GM12891 (cell line): ENCODE measurements around the gene ADCY10.

Experiments used
- PAX5 ChIP-seq: IDR thresholded peaks from 2 replicates; pipeline ENCODE4 v1.6.1; 2011; ENCODE audit warnings: low read length, moderate library complexity, mild to moderate bottlenecking; ENCODE audit not compliant: insufficient read depth, severe bottlenecking
- POLR2A ChIP-seq: IDR thresholded peaks from 2 replicates; pipeline ENCODE4 v1.6.1; 2011; ENCODE audit warnings: low read depth, low read length, control low read depth
- POLR2AphosphoS5 ChIP-seq: IDR thresholded peaks from 2 replicates; pipeline ENCODE4 v1.6.1; 2011; ENCODE audit warnings: low read depth, low read length, control low read depth
- POU2F2 ChIP-seq: IDR thresholded peaks from 2 replicates; pipeline ENCODE4 v1.6.1; 2011; ENCODE audit warnings: low read depth, mild to moderate bottlenecking, control low read depth, low read length, moderate library complexity
- SPI1 ChIP-seq: IDR thresholded peaks from 2 replicates; pipeline ENCODE4 v1.6.1; 2011; ENCODE audit warnings: low read depth, low read length, control low read depth
- TAF1 ChIP-seq: IDR thresholded peaks from 2 replicates; pipeline ENCODE4 v1.6.1; 2011; ENCODE audit warnings: low read depth, low read length, control low read depth

DNA sequence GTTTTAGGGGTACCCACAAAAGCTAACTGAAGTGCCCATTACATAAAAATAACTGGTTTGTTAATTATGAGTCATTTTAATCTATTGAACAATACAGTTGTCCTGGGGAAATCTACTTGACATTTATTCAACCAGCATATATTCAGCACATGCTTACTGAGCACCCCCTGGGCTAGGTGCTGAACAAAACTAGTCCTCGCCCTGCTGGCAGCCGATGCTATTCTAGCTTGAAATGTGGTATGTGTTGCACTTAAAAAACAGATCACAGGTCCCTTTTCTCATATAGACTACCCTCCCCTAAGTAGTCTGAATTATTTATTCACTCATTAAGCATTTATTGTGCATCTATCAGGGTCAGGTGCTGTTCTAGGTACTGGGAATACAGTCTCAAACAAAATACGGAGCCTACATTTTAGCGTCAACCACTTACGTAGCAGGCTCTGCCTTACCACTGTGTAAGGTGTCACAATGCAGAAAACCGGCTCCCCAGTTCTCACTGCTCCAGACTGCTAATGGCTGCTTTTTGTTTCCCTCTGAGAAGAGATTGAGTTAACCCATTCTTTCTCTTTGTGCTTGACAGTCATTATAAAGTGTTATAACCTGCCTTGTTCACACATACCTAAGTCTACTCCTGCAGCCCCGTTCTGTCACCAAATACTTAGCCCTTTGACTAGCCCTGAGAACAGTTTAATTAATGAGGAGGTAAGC is 57.1 kb downstream of the ADCY10 start:
- TF ChIP-seq POLR2A = no peak
- TF ChIP-seq POLR2AphosphoS5 = no peak
- TF ChIP-seq TAF1 = no peak
- no peak for TF ChIP-seq PAX5
- TF ChIP-seq SPI1 = no peak
- no peak for TF ChIP-seq POU2F2
